Measurements from ENCODE around the gene TECPR1.

The TECPR1 gene, protein sequence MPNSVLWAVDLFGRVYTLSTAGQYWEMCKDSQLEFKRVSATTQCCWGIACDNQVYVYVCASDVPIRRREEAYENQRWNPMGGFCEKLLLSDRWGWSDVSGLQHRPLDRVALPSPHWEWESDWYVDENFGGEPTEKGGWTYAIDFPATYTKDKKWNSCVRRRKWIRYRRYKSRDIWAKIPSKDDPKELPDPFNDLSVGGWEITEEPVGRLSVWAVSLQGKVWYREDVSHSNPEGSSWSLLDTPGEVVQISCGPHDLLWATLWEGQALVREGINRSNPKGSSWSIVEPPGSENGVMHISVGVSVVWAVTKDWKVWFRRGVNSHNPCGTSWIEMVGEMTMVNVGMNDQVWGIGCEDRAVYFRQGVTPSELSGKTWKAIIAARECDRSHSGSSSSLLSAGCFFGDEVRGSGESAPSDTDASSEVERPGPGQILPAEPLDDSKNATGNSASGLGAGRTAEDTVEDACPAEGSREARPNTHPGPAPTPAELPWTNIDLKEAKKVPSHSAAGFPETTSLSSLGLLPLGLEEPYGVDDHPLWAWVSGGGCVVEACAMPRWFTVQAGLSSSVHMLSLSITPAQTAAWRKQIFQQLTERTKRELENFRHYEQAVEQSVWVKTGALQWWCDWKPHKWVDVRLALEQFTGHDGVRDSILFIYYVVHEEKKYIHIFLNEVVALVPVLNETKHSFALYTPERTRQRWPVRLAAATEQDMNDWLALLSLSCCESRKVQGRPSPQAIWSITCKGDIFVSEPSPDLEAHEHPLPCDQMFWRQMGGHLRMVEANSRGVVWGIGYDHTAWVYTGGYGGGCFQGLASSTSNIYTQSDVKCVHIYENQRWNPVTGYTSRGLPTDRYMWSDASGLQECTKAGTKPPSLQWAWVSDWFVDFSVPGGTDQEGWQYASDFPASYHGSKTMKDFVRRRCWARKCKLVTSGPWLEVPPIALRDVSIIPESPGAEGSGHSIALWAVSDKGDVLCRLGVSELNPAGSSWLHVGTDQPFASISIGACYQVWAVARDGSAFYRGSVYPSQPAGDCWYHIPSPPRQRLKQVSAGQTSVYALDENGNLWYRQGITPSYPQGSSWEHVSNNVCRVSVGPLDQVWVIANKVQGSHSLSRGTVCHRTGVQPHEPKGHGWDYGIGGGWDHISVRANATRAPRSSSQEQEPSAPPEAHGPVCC

DNA sequence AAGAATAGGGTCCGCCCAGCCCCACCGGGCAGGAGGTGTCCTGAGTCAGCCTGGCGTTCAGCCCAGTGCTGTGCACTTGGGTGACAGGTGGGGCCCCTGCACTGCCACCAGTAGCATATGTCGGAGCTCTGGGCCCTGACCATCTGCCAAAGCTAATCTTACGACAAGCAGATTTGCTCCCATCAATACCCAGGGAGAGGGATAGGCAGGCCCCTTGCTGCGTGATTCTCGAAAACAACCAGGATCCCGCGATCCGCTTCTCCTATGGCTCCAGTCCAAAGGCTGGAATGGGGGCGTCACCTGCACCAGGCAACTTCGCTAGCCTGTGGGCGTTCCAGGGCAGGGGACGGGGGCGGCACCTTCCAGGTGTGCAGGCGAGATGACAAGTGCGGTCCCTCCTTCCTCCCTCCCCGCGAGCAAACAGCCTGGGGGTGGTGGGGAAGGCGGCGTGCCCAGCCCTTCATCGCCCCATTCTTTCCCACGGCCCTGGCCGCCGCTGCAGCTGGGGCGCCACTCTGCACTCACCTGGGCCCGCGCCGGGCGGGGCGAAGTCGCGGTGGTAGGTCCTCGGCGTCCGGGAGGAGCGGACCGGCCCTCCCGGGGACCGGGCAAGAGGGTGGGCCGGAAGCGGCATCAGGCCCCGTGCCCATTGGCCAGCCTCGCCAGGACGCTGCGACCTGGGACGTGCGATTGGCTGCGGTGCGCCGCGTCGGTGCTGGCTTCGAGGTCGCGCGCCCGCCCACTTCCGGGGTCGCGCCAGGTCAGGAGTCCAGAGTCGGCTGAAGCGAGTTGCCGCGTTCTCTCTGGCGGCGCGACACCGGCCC is at the start of gene TECPR1:
TECPR1 (minus strand) TSS at position 632 of the 824 bp plus-strand sequence. CDS start 6,086 bp downstream, outside the sequence.
- peak; percentile 78 to 87 for DNase-seq (ENCODE audit: low read depth in 2 of 2)

DNA sequence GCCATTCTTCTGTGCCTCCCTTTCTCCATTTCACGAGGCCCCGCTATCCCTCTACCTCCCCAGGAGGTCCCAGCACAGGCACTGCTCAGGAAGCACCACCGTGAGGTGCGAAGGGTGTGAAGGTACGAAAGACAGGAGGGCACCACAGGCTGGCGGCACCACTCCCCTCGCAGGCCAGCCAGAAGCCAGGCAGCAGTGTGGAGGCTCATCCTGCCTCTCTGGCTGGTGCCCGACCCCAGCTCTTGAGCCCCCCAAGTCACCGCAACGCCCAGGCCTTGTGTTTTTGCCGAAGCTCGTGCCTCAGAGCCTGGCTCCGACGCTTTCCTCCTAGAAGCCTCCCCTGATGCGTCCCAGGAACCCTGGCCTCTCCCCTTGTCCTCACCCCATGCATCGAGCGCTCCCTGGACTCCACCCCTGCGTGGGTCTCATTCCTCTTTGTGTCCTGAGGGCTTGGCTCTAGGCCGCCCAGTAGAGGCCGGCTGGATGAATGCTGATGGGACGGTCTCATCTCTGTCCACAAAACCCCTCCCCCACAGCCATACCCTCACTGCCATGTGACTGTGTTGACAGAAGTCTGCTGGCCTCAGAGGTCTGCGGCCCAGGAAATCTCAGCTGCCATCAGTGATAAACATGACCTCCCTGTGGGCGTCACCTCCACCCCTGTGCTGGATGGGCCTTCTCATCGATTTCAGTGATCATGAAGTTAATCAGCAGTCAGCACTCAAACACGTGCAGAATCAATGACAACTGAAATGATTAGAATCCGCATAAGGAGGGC is 48.8 kb upstream of the TECPR1 start:
- no peak for DNase-seq (ENCODE audit: low read depth in 2 of 2)

DNA sequence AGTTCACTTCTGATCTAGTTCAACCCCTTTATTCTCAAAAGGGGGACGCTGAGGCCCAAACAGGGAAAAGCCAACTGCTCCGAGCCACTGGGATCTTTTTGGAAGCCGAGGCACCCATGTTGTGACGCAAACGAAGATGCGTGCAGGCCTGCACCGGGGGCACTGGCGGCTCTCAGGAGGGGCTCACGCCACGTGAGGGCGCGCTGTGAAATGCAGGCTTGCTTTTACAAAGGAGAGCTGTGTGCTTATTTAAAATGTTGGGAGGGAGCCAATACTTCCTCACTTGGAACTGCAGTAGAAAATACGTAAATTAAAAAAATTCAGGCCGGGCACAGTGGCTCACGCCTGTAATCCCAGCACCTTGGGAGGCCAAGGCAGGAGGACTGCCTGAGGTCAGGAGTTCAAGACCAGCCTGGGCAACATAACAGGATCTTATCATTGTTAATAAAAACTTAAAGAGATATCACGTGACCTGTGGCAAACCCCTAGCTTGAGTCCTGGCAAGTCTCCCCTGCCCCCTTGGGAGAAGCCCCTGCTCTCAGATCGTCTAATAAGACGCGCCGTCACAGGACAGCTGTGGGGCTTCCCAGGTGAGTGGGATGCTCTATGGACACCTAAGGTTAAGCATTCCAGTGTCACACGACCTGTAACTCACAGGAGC is 45.7 kb upstream of the TECPR1 start:
- no peak for DNase-seq (ENCODE audit: low read depth in 2 of 2)

DNA sequence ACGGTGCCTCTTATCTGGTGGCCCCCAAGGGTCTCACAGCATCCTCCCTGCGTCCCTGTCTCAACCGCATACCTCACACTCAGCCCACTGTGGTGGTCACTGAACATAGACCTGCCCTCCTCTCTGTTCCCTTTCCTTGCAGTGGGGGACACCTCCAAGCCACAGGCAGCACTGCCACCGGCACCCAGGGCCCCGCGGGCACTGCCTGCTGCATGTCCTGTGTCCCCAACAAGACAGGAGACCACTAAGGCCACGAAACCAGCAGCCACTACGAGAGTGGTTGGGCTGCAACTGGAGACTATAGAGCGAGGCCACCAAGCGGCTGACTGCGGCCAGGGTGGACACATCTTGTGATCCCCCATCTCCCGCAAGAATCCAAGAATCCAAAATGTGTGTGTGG is 44.8 kb upstream of the TECPR1 start:
- no peak for DNase-seq (ENCODE audit: low read depth in 2 of 2)

DNA sequence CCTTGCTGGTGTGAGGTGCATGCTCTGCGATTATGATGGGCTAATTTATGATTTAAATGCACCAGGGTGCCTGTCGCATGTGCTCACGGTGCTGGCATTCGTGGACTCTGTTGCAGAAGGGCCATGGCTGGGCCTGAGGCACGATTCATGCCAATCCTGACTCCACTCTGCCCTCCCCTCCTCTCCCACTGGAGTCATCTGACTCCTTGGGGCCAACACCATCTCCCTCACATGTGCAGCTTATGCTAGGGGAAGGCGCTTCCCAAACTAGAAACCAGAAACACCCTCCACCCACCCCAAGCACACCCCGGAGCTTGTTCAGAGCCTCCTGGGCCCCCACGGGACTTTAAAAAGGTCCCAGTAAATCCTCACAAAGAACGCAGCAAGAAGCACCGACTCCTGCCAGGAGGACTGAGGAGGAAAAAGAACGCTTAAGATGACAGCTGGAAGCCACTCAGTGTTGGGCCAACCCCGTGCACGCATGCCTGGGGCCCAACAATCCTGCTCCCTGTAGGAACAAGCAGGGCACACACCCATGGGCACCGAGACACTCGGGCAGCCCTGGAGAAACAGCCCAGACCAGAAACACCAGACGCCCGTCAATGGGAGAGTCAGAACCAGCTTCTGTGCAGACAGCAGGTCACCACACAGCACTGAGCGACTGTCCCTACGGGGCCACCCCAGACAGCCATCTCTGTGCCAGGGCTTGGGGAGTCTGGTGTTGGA is 43.6 kb upstream of the TECPR1 start:
- no peak for DNase-seq (ENCODE audit: low read depth in 2 of 2)

DNA sequence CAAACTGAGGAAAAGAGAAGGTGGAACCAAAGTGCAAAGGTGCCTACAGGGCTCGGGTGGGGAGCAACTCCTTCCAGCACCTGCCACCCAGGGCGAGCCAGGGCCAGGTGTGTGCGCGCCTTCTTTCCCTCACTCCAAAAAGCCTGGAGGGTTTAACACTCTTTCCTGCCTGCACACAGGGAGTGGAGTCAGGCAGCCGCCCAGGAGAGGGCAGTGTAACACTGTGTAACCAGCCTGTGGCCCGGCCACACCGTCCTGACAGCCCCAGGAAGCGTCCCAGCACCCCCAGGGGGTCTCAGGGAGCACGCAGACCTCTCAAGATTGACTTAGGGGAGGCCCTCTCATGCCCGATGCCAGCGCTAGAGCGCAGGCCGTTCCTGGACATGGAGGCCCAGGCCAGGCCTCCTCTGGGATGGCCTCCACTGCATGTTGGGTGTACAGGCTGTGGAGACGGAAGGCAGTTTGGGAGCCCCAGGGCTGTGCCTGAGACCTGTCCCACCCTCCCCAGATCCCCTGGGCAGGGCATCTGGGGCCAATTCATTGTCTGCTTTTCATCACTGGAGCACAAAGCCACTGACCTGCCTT is 42.9 kb upstream of the TECPR1 start:
- peak in 1 of 2 donors; percentile 15 for DNase-seq (ENCODE audit: low read depth in 2 of 2)

DNA sequence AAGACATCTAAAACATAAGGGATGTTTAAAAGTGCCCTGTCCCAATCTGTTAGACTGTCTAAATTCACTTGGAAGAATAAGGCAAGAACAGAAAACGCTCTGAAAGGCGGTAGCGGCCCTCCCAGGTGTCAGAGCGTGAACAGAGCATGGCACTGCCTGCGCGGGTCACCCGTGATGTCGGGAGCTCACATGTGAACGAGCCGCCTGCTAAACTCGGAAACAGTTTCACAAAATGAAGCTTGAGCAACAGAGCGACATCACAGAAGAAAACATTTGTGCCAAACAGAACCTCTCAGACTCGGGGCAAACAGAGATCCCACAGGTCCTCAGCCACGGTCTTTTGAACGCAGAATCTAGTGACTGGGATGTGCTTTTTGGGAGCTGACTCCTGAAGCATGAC is 42.3 kb upstream of the TECPR1 start:
- no peak for DNase-seq (ENCODE audit: low read depth in 2 of 2)

DNA sequence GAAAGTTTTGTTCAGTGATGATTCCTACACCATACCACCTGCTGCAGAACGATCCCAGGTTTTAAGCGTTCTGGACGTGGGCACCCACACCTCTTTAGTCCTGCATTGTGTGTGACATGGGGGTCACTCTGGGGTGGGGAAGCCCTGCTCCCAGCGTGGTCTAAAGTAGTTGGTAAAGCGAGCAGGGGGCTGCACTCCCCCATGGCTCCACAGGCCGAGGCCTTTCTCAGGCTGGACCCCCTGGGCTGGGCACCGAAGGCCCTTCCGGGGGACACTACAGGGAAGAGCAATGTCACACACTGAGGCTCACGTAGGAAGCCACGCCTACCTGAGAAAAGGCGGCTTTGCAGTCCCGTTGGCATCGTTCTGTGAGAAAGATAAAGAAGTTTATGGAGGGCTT is 41.7 kb upstream of the TECPR1 start:
- no peak for DNase-seq (ENCODE audit: low read depth in 2 of 2)

DNA sequence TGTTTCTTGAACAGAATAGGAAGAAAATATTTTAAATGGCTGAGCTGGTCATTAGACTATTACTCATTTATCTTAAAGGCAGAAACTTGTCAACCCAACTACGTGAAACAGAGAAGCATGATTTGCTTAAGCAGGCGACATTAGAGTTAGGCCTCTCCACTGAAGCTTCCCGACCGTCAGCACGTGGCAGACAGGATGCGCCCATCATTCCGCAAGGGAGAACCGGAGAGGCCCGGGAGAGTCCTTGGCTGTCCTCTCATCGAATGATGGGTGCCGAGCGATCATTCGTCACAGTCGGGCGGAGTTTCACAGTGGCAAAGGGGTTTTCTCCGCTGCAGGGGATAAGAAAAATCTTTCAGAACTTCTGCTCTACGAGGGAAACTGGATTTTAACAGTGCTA is 41.2 kb upstream of the TECPR1 start:
- no peak for DNase-seq (ENCODE audit: low read depth in 2 of 2)

DNA sequence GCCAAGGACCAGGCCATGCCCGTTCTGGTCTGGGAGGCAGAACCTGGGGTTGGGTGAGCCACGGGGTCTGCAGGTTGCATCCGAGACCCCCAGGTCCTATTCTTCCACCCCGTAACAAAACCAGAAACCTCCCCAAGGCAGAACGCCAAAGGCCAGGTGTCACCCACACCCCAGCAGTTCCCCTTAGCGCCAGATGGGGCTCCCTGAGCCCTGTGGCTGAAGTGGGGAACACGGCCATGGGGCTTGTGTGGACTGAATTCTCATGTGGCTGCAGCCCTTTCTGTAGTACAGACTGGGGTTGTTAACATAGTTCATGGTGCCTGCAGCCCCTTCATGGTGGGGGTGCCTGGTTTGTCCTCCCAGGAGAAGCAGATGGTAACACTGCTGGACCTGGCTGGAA is 39.7 kb upstream of the TECPR1 start:
- DNase-seq (ENCODE audit: low read depth in 2 of 2), result no peak

DNA sequence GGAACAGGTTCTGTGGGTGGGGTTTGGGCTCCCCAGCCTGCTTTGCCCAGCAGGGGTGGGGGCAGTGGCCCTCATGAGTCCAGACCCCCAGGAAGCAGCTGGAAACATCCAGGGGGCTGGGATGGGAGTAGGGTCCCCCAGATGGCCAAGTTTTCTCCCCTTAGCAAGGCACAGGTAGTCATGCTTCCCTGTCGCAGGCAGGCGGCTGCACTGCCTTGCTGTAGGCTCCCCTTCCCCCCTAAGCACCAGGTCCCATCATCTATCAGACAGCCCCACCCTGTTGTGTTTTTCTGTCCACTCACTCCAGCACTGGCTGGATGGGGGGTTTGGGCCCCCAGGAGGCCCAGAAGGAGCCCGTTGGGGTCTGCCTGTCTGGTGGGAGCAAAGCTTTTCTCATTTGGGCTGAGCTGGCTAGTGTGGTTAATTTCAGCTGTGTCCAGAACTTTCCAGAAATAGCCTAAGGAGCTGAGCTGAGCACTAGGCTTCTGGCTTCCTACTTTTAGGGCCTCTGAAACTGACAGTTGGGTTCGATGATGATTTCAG is 37.4 kb upstream of the TECPR1 start:
- no peak for DNase-seq (ENCODE audit: low read depth in 2 of 2)

DNA sequence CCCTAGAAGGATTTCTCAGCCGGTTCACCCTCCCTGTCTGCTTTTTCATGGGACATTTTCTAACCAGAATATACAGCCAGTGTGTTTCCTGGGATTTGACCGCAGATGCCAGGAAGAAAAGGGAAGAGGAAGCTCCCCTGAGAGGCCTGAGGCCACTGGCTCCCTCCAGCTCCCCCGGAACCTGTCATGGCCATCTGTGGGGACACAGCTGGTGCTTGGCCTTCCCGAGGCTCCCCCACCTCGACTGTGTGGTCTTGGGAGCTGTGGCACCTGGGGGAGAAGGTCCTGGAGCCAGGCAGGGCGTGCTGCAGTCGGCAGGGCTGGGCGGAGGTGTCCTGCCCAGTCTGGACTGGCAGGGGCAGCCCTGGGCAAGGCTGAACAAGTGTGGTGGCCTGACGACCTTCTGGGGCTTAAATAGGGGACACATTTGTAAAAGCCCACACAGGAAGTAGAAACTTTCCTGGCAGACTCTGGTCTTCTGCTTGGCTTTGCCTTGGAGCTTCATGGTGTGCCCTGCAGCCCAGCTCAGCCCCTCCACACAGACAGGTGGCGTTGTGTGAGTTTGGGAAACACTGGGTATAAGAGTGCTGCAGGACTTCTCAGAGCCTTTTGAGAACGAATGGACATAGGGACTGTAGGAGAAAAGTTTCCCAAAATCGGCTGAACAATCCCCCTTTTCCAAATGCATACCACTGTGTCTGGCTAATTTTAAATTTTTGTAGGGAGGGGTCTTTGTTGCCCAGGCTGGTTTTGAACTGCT is 36.2 kb upstream of the TECPR1 start:
- DNase-seq (ENCODE audit: low read depth in 2 of 2), result no peak

DNA sequence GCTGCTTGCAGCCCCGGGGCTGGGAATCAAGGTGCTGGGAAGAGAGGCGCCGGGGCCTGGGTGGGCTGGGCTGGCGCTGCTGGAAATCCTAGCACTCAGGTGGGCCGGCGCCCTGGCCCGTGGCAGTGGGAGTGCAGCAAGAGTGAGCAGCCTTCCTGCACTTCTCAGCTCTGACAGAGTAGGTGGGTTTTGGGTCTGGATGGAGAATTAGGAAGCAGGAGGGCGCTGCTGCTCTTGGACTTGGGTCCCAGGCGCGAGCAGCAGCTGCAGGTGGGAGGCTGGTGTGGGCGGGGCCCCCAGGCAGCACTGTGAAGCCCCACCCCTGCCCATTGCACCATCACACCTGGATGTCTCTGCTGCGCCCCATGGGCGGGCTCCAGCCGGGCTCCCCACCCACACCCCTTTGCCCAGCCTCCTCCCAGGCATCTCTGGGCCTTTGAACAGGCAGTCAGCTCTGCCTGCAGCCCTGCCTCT is 35.5 kb upstream of the TECPR1 start:
- no peak for DNase-seq (ENCODE audit: low read depth in 2 of 2)

DNA sequence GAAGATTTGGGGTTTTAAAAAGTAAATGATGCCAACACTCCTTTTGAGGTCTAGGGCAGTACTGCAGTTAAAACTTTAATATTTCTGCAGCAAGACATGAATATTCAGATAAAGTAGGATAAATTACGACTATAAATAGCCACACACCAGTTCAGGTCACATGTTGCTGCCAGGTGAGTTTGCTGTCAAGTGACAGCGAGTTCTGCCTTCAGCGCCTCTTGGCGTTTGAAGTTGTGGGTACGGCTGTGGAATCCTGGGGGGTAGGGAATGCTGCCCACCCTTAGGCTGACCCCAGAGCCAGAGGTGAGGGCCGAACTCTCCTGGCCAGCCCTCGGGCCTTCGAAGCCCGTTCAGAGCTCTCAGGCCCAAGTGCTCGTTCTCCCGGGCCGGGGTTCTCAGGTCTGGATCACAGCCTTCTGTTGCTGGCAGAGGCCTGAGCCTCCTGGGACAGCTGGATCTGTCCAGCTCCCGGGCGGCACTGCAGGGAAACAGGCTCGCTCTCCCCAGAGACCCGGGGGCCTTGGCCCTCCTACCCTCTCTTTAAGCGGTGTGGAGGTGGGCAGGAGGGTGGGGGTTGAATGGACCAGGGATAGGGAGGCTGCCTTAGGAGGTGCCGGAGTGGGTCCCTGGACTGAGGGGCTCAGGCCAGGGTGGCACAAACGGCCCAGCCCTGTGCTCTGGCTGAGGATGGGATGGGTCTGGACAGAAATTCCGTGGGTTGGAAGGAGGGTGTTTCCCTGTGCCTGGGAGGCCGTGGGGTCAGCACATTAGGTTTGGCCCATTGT is 34.9 kb upstream of the TECPR1 start:
- DNase-seq (ENCODE audit: low read depth in 2 of 2), result no peak

DNA sequence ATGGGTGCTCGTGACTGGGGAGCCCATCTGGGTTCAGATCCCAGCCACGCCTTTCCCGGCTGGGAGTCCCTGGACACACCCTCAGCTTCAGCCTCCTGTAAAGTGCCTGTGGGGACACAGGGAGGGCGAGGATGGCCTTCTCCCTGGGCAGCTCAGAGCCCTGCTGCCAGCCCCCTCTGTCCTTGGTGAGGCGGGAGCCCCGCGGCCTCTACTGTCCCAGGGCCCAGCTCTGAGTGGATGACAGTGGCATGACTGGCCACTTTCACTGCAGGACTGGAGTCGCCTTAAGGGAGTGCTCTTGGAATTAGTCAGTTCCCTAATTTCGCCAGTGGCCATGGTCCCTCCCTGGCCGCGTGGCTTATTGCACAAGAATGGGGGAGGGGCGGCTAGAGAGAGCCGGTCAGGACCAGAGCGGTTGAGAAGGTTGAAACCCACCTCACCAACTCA is 34.1 kb upstream of the TECPR1 start:
- no peak for DNase-seq (ENCODE audit: low read depth in 2 of 2)

DNA sequence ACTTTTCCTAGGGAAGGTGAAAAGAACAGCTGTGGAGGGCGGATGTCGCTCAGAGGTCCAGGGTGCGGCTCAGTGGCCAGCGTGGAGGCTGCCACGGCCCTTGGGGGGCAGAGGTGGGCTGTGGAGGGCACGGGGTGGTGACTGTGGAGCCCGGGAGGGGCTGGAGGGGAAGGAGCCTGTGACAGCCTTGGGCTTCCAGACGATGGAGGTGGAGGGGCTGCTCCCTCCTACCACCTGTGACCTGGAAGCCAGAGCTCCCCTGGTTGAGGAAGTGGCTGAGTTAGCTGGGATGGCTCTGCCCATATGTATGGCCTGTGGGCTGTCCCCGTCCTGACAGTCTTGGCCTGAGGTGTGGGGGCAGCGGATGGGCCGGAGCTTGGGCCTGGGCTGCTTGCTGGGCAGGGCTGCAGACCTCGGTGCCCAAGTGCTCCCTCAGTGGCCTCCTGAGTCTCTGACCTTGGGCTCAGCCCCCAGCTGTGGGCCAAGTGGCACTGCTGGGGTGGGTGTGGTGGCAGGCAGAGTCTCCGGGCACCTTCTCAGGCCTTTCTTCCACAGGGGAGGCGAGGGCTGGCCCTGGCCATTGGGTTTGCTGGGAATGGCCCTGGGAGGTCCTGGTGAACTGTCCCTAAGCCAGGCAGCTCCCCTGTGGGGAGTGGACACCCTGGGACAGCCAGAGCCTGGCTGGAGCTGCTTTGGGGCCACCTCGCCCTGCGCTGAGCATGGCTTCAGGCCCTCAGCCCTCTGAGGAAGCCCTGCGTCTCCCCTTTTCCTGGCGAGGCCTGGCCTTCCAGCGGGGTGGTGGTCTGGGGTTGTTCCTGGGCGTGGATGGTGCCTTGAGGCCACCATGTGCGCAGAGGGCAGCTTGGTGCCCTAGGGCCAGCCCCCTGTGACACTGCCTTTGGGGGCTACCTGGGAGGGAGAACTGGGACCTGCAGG is 33.4 kb upstream of the TECPR1 start:
- no peak for DNase-seq (ENCODE audit: low read depth in 2 of 2)
